Fibroblast of lung (primary cell): ENCODE measurements around the gene FAM43A.

Experiments
- CTCF ChIP-seq, 2 donors: IDR thresholded peaks in 1 of 2; conservative IDR thresholded peaks in 1 of 2; 1 replicate in 1 of 2; 2 replicates in 1 of 2; pipeline ENCODE4 v1.5.1; 2011 to 2012; ENCODE audit warnings: low read length in 2 of 2, control low read depth in 1 of 2, inconsistent platforms in 1 of 2, low read depth in 1 of 2, mild to moderate bottlenecking in 1 of 2
- EZH2 ChIP-seq: IDR thresholded peaks from 2 replicates; pipeline ENCODE4 v1.5.1; 2012; ENCODE audit warnings: low read length, control low read depth, mild to moderate bottlenecking; ENCODE audit errors: missing control alignments

DNA sequence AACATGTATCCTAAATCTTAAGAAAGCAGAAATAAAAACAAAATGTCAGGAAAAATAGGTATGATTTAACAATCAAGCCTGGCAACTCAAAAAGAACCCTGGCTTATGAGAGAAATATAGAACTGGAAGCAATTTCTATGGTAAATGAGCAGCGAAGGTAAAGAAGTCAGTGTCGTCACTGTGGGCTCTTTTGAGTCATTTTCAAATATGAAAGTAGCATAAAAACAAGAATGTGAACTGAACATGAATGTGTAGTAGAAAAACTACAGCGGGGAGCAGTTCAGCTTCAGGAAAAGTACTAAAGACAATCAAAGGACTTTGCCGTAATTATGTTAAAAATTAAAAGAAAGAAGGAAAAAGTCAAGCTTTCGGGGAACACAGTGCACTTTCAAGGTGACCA lies 31.2 kb upstream of the FAM43A start:
- TF ChIP-seq CTCF (conservative IDR thresholded peaks at IDR 0.05 in 1 of 2, IDR thresholded peaks at IDR 0.05 in 1 of 2; ENCODE audit: low read depth in 1 of 2, low read length in 2 of 2) = no peak
- no peak for TF ChIP-seq EZH2
